SK-N-SH (cell line): Measurements from ENCODE around the gene COMT. TPM values are rescaled to one million over a fixed set of nuclear protein-coding genes. Genes with fewer than 3 reads are reported as not detected.

Experiments used
- CTCF ChIA-PET: fragments of 300-600, 350-600 bp; formaldehyde crosslinking; extraction: SDS; loops from one replicate; lab custom pipeline; 2021; lab: Yijun Ruan, JAX
- POLR2A ChIA-PET: fragments of 350-600 bp; sonication (Branson Sonifier 250); formaldehyde crosslinking; extraction: SDS; loops from one replicate; lab custom pipeline; 2020; ENCODE audit warnings: antibody characterized with exemption, inconsistent platforms; lab: Yijun Ruan, JAX
- DNase-seq: peaks from one replicate; pipeline ENCODE4 v3.0.0; 2012
- H2AFZ ChIP-seq: fragments of 200-600 bp; sonication (generic); 2 replicates; pipeline ENCODE4 v1.8.1; 2016; ENCODE audit warnings: antibody characterized with exemption, mild to moderate bottlenecking, low read depth
- H3F3A ChIP-seq: fragments of 200-600 bp; sonication (generic); replicated peaks from 2 replicates; pipeline ENCODE3; 2016; ENCODE audit warnings: antibody characterized with exemption, mild to moderate bottlenecking; ENCODE audit not compliant: insufficient read depth
- H3K27ac ChIP-seq, 2 experiments: fragments of 200-500 bp in 1 of 2; fragments of 200-600 bp in 1 of 2; sonication (Bioruptor generic) in 1 of 2; sonication (generic), shearing (Covaris generic) in 1 of 2; 2 replicates each; pipeline versions ENCODE4 v1.5.1 to v1.6.1; 2014 to 2016; ENCODE audit warnings: low read depth in 2 of 2, inconsistent platforms in 1 of 2, low read length in 1 of 2, mild to moderate bottlenecking in 1 of 2, mixed read lengths in 1 of 2
- H3K27me3 ChIP-seq: fragments of 200-600 bp; sonication (generic), shearing (Covaris generic); 2 replicates; pipeline ENCODE4 v1.6.1; 2016; ENCODE audit warnings: mixed run types; ENCODE audit not compliant: insufficient read depth
- H3K36me3 ChIP-seq, 2 experiments: fragments of 200-500 bp in 1 of 2; fragments of 200-600 bp in 1 of 2; sonication (Bioruptor generic) in 1 of 2; sonication (generic) in 1 of 2; replicated peaks in 1 of 2; 2 replicates each; pipeline versions ENCODE3 to v1.5.1; 2014 to 2016; ENCODE audit warnings: low read length in 1 of 2, mild to moderate bottlenecking in 1 of 2; ENCODE audit not compliant: insufficient read depth in 2 of 2, control insufficient read depth in 1 of 2
- H3K4me1 ChIP-seq, 2 experiments: fragments of 200-500 bp in 1 of 2; fragments of 200-600 bp in 1 of 2; sonication (Bioruptor generic) in 1 of 2; sonication (generic), shearing (Covaris generic) in 1 of 2; 2 replicates each; pipeline versions ENCODE4 v1.5.1 to v1.6.1; 2014 to 2016; ENCODE audit warnings: low read depth in 1 of 2, low read length in 1 of 2, mixed run types in 1 of 2; ENCODE audit not compliant: insufficient read depth in 2 of 2, control insufficient read depth in 1 of 2
- H3K4me2 ChIP-seq: fragments of 200-600 bp; sonication (generic), shearing (Covaris generic); 2 replicates; pipeline ENCODE4 v1.6.1; 2017; ENCODE audit warnings: mixed run types
- H3K4me3 ChIP-seq, 2 experiments: fragments of 200-500 bp in 1 of 2; fragments of 200-600 bp in 1 of 2; sonication (Bioruptor generic) in 1 of 2; sonication (generic), shearing (Covaris generic) in 1 of 2; 2 replicates each; pipeline versions ENCODE4 v1.5.1 to v1.8.1; 2014 to 2016; ENCODE audit warnings: low read depth in 2 of 2, inconsistent platforms in 1 of 2, low read length in 1 of 2, mild to moderate bottlenecking in 1 of 2, mixed read lengths in 1 of 2, moderate library complexity in 1 of 2
- H3K79me2 ChIP-seq: fragments of 200-600 bp; sonication (generic); 2 replicates; pipeline ENCODE4 v1.8.1; 2017; ENCODE audit warnings: mild to moderate bottlenecking; ENCODE audit not compliant: insufficient read depth
- H3K9ac ChIP-seq: fragments of 200-600 bp; sonication (generic); 2 replicates; pipeline ENCODE4 v1.6.1; 2017; ENCODE audit warnings: mixed run types
- H3K9me2 ChIP-seq: fragments of 200-600 bp; sonication (generic); 2 replicates; pipeline ENCODE4 v1.6.1; 2017; ENCODE audit warnings: mixed run types
- H3K9me3 ChIP-seq: fragments of 200-600 bp; sonication (generic); 2 replicates; pipeline ENCODE4 v1.6.1; 2017; ENCODE audit warnings: mixed run types, mild to moderate bottlenecking, moderate library complexity
- H4K20me1 ChIP-seq: fragments of 200-600 bp; sonication (generic); 2 replicates; pipeline ENCODE4 v1.6.1; 2017; ENCODE audit warnings: mild to moderate bottlenecking, mixed run types; ENCODE audit not compliant: insufficient read depth
- EP300 ChIP-seq, 2 experiments: IDR thresholded peaks; 2 replicates each; pipeline versions ENCODE4 v1.4.0 to v1.6.1; 2012; ENCODE audit warnings: borderline replicate concordance in 1 of 2, low read depth in 1 of 2, low read length in 1 of 2
- FOSL2 ChIP-seq: IDR thresholded peaks from 2 replicates; pipeline ENCODE4 v1.4.0; 2012; ENCODE audit warnings: low read depth, mild to moderate bottlenecking, moderate library complexity, borderline replicate concordance
- MXI1 ChIP-seq: IDR thresholded peaks from 2 replicates; pipeline ENCODE4 v1.6.1; 2012; ENCODE audit warnings: mild to moderate bottlenecking, low read depth, low read length, improper control_type of control experiment
- POLR2AphosphoS5 ChIP-seq: IDR thresholded peaks from 2 replicates; pipeline ENCODE4 v1.6.1; 2012; ENCODE audit warnings: low read depth, low read length
- REST ChIP-seq: IDR thresholded peaks from 2 replicates; pipeline ENCODE4 v1.6.1; 2012; ENCODE audit warnings: mild to moderate bottlenecking, low read depth, low read length, moderate library complexity
- RFX5 ChIP-seq: IDR thresholded peaks from 2 replicates; pipeline ENCODE4 v1.6.1; 2012; ENCODE audit warnings: mild to moderate bottlenecking, improper control_type of control experiment, low read length
- SIN3A ChIP-seq: IDR thresholded peaks from 2 replicates; pipeline ENCODE4 v1.6.1; 2012; ENCODE audit warnings: low read depth, mild to moderate bottlenecking, low read length, moderate library complexity, borderline replicate concordance
- SMC3 ChIP-seq: IDR thresholded peaks from 2 replicates; pipeline ENCODE4 v1.6.1; 2012; ENCODE audit warnings: low read depth, low read length, improper control_type of control experiment
- TAF1 ChIP-seq: IDR thresholded peaks from 2 replicates; pipeline ENCODE4 v1.6.1; 2012; ENCODE audit warnings: low read depth, mild to moderate bottlenecking, low read length, moderate library complexity, borderline replicate concordance
- WGBS: methylation state at CpG from one replicate; pipeline ENCODE4 v1.1.6; 2017; ENCODE audit warnings: low lambda C conversion rate; 5-methylcytosine and 5-hydroxymethylcytosine counted together
- polyA plus RNA-seq, 3 experiments: library from polyadenylated mRNA; depleted of rRNA; stranded (reverse); fragments of >200 nt; gene quantifications; 2 replicates each; pipeline ENCODE4 v1.2.3, GENCODE V29; 2012

Gene COMT
- polyA plus RNA-seq, 1 of the 3 experiments (the other 2 are of a cell fraction), result 343 TPM

GRCh38 chr22:19930551-19931486, 10.8 kb upstream of the COMT start:
- DNase-seq, result no peak
- H3K9me3 ChIP-seq, result no peaks in the 10 kb centered on the region
- H3K27ac ChIP-seq, result no peak overlapping the region
- WGBS, result 93% methylated on average over 20 of the region's 21 CpGs
- CTCF ChIA-PET, result interaction anchor here (0.5 to 2.1 kb wide), 2 partner anchors 10 to 21 kb away, joined by 3 to 6 read pairs; no protein-coding TSS in a partner anchor
- peaks cover 0 to 13% of the 10 kb centered on the region in 2 experiments for H3K36me3 ChIP-seq
- no peak overlapping the region for H3K9ac ChIP-seq
- no peaks in the 10 kb centered on the region for H3K79me2 ChIP-seq
- H3K4me3 ChIP-seq, result no peak overlapping the region
- no peak for TF ChIP-seq FOSL2
- no peak for TF ChIP-seq SMC3
- TF ChIP-seq TAF1, result no peak
- TF ChIP-seq SIN3A, result no peak
- no peak for TF ChIP-seq MXI1
- TF ChIP-seq POLR2AphosphoS5, result no peak
- no peak for TF ChIP-seq REST
- TF ChIP-seq EP300 (IDR thresholded peaks at IDR 0.05; ENCODE audit: borderline replicate concordance in 1 of 2, low read depth in 1 of 2, low read length in 1 of 2), result no peak
- no peak for TF ChIP-seq RFX5
- H3K4me1 ChIP-seq, result peaks cover 0 to 18% of the 10 kb centered on the region in 2 experiments; a peak in 1 of 4 replicates
- H2AFZ ChIP-seq, result no peak overlapping the region
- H4K20me1 ChIP-seq, result no peaks in the 10 kb centered on the region
- no peaks in the 10 kb centered on the region for H3K9me2 ChIP-seq
- H3K4me2 ChIP-seq, result no peak overlapping the region
- H3K27me3 ChIP-seq, result no peaks in the 10 kb centered on the region
- POLR2A ChIA-PET, result no interaction called here
- no peaks in the 10 kb centered on the region for H3F3A ChIP-seq

- DNase-seq, result no peak
- Histone ChIP-seq H3K36me3 (peaks cover 0 to 17% of the 10 kb centered on the region in 2 experiments), H3F3A (no peaks in the 10 kb centered on the region), H3K4me3 (no peak overlapping the region), H3K9ac (no peak overlapping the region), H3K79me2 (no peaks in the 10 kb centered on the region), H3K27me3 (no peaks in the 10 kb centered on the region), H3K4me1 (peaks cover 0 to 18% of the 10 kb centered on the region in 2 experiments; a peak in 1 of 4 replicates), H3K27ac (no peak overlapping the region), H3K9me2 (no peaks in the 10 kb centered on the region), H4K20me1 (no peaks in the 10 kb centered on the region), H2AFZ (no peak overlapping the region), H3K9me3 (no peaks in the 10 kb centered on the region), H3K4me2 (no peak overlapping the region)
- TF ChIP-seq TAF1, result no peak
- 95% methylated on average over 8 of the region's 8 CpGs for WGBS
- CTCF ChIA-PET, result interaction anchor here (2.1 kb wide), 1 partner anchor 21 kb away, joined by 6 read pairs; no protein-coding TSS in a partner anchor
- POLR2A ChIA-PET, result no interaction called here
Measured at GRCh38 chr22:19931514-19931913, 10.1 kb upstream of the COMT start.
